ENCODE measurements around the gene NUF2. TPM values are rescaled to one million over a fixed set of nuclear protein-coding genes. Genes with fewer than 3 reads are reported as not detected.

Gene NUF2
- total and polyA plus RNA-seq, 2 of the 8 experiments (the other 6 are each of a cell fraction or from before 2014, with no cell fraction given): 12.1 to 28.3 TPM

- Histone ChIP-seq H2BK12ac (ENCODE audit: low read depth, low read length) (no peak overlapping the region), H2BK20ac (ENCODE audit: low read length) (no peak overlapping the region), H3K56ac (replicated peaks; ENCODE audit: insufficient read length, low read depth, low read length) (no peak overlapping the region), H4K91ac (replicated peaks; ENCODE audit: insufficient read length, low read length) (no peak overlapping the region), H2BK120ac (replicated peaks; ENCODE audit: low read depth, low read length) (no peak overlapping the region), H3K23me2 (ENCODE audit: low read depth, low read length) (no peaks in the 10 kb centered on the region; the same call in 1 of the 2 replicates), H3K4me3 (ENCODE audit: extremely low read depth in 1 of 4, insufficient read depth in 2 of 4, low read depth in 3 of 4, low read length in 4 of 4) (no peak overlapping the region), H2BK5ac (ENCODE audit: low read depth, low read length) (no peak overlapping the region), H3K9me3 (ENCODE audit: insufficient read depth in 2 of 2, low read depth in 1 of 2, low read length in 1 of 2) (peaks cover 0 to 4% of the 10 kb centered on the region in 2 experiments; a peak in 1 of 4 replicates), H3K36me3 (ENCODE audit: control insufficient read depth in 2 of 4, insufficient read depth in 4 of 4, low read length in 3 of 4) (no peaks in the 10 kb centered on the region), H3K23ac (ENCODE audit: insufficient read length) (no peak overlapping the region), H3K4me2 (ENCODE audit: insufficient read depth in 1 of 2, low read depth in 2 of 2, low read length in 2 of 2) (no peak overlapping the region), H3K14ac (ENCODE audit: insufficient read length) (no peak overlapping the region), H3K9ac (replicated peaks in 1 of 4; ENCODE audit: extremely low read depth in 1 of 4, low read depth in 3 of 4, low read length in 3 of 4) (no peak overlapping the region), H2AFZ (ENCODE audit: low read length) (no peak overlapping the region; the same call in 1 of the 2 replicates), H3K79me1 (ENCODE audit: low read depth, low read length) (no peaks in the 10 kb centered on the region), H4K5ac (ENCODE audit: insufficient read length, low read depth, low read length) (no peak overlapping the region), H3K79me2 (ENCODE audit: control insufficient read depth in 1 of 2, insufficient read depth in 2 of 2, low read length in 2 of 2) (no peaks in the 10 kb centered on the region), H3K4ac (replicated peaks; ENCODE audit: insufficient read length, low read depth, low read length) (no peak overlapping the region), H3K4me1 (replicated peaks in 1 of 4; ENCODE audit: control insufficient read depth in 3 of 4, insufficient read depth in 4 of 4, low read length in 3 of 4) (no peaks in the 10 kb centered on the region), H4K20me1 (replicated peaks in 1 of 2; ENCODE audit: control insufficient read depth in 1 of 2, insufficient read depth in 2 of 2, low read length in 2 of 2) (no peaks in the 10 kb centered on the region), H3K18ac (ENCODE audit: extremely low read depth, low read length) (no peak overlapping the region), H3K27me3 (replicated peaks in 1 of 4; ENCODE audit: control insufficient read depth in 3 of 4, extremely low read depth in 1 of 4, insufficient read depth in 3 of 4, low read length in 3 of 4) (no peaks in the 10 kb centered on the region), H2AK5ac (ENCODE audit: low read depth, low read length) (no peak overlapping the region), H3K27ac (ENCODE audit: low read depth, low read length) (no peak overlapping the region), H4K8ac (ENCODE audit: extremely low read depth, insufficient read depth, low read length) (no peak overlapping the region), H2BK15ac (ENCODE audit: low read length) (no peak overlapping the region)
- DNase-seq (ENCODE audit: low read depth in 1 of 2, low spot score in 2 of 2) (no peak), FAIRE-seq (no peak)
- CTCF ChIA-PET (ENCODE audit: partially characterized antibody): interaction anchor here (0.9 kb wide), 1 partner anchor 23 kb away, joined by 3 read pairs; no protein-coding TSS in a partner anchor
- POLR2A ChIA-PET (ENCODE audit: partially characterized antibody): no interaction called here
- WGBS, 2 experiments (ENCODE audit: extremely low coverage in 1 of 2, insufficient coverage in 1 of 2, insufficient read length in 1 of 2, insufficient replicate concordance in 2 of 2, low coverage in 1 of 2, low lambda C conversion rate in 2 of 2, missing lambda C conversion rate in 1 of 2): 93% methylated on average over 4 of the region's 4 CpGs; no CpG with 5 or more reads in 1 of the 2 experiments
- TF ChIP-seq PHF8 (conservative IDR thresholded peaks at IDR 0.05; ENCODE audit: low read depth, low read length) (no peak), ATF2 (IDR thresholded peaks at IDR 0.05; ENCODE audit: low read length) (no peak), ZNF274 (IDR thresholded peaks at IDR 0.05; ENCODE audit: borderline replicate concordance, extremely low read depth, low read length) (no peak), CHD1 (IDR thresholded peaks at IDR 0.05; ENCODE audit: low read depth, low read length) (no peak), TAF1 (IDR thresholded peaks at IDR 0.05; ENCODE audit: low read depth, low read length) (no peak), KDM1A (IDR thresholded peaks at IDR 0.05; ENCODE audit: borderline replicate concordance, low read length) (no peak), SP2 (IDR thresholded peaks at IDR 0.05; ENCODE audit: low read length) (no peak), EZH2 (IDR thresholded peaks at IDR 0.05; ENCODE audit: low read depth, low read length, severe bottlenecking) (no peak), SIRT6 (IDR thresholded peaks at IDR 0.05; ENCODE audit: low read length) (no peak), FOSL1 (IDR thresholded peaks at IDR 0.05; ENCODE audit: insufficient read depth, low read depth, low read length) (no peak), SIN3A (conservative IDR thresholded peaks at IDR 0.05 in 1 of 2, IDR thresholded peaks at IDR 0.05 in 1 of 2; ENCODE audit: low read depth in 1 of 2, low read length in 2 of 2) (no peak), BCL11A (IDR thresholded peaks at IDR 0.05; ENCODE audit: low read depth in 2 of 2, low read length in 2 of 2) (no peak), KDM4A (IDR thresholded peaks at IDR 0.05; ENCODE audit: low read depth, low read length, severe bottlenecking) (no peak)
Observed at GRCh38 chr1:163388970-163389369, 67.2 kb downstream of the NUF2 start.

Measured in H1 (cell line).